ENCODE data around the gene AQP9.

AQP9 gene

GRCh38 chr15:58179741-58180381 lies 41.7 kb downstream of the AQP9 start:
- TF ChIP-seq CTCF (IDR thresholded peaks at IDR 0.05), result no peak

DNA sequence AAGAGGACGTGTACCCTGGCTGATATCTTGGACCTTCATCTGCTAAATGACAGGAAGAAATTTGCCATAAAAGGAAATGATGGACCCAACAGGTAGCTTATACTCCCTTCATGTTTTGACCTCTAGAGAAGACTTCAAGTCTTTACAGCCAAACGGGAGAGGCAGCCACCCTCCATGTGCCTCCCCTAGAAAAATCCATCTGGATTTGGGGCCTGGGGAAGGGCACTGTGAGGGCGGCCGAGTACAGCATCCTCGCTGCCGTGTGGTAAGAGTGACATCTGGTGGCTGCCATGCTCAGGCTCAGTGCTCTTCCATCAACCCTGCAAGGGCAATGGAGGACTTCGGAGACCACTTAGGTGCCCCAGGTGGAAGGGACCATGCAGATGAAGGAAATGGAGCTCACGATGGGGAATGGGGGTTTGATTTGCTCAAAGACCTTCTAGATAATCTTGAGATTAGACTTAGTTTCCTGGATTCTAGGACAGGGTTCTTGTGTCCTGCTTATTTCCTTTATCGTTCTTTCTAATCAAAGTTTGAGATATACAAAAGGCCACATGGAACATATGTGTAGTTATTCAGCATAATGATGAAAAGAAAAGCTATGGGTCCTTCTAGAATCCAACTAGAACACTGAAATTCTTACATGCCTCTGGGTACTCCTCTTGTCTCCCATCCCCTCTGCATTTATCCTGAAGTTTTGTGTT lies 44.4 kb downstream of the AQP9 start:
- peak; percentile 91 for TF ChIP-seq CTCF (IDR thresholded peaks at IDR 0.05)

GRCh38 chr15:58185439-58185838 lies 47.3 kb downstream of the AQP9 start:
- TF ChIP-seq CTCF (IDR thresholded peaks at IDR 0.05), result no peak

GRCh38 chr15:58189148-58189811 lies 51.1 kb downstream of the AQP9 start:
- TF ChIP-seq CTCF (IDR thresholded peaks at IDR 0.05), result no peak

- TF ChIP-seq CTCF (IDR thresholded peaks at IDR 0.05), result no peak
Measured at GRCh38 chr15:58190419-58190818, 52.2 kb downstream of the AQP9 start.

DNA sequence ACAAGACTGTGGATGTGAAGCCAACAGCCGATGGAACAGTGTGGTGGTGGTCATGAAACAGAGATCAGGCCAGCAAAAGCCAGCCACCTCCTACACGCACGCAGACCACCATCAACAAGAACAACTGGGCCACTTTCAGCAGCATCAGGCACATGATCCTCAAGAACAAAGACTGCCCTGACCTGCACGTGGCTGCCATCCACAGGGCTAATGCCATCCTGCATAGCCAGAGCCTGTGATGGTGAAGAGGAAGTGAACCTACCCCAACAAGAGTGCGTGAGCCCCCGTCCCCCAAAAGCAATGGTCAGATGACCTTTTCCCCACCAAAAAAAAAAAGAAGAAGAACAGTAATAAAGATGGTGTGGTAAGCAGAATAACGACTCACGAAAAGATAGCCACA lies 62.6 kb downstream of the AQP9 start:
- no peak for TF ChIP-seq CTCF (IDR thresholded peaks at IDR 0.05)

- TF ChIP-seq CTCF (IDR thresholded peaks at IDR 0.05), result no peak
Measured at GRCh38 chr15:58201516-58201915, 63.3 kb downstream of the AQP9 start.

All from LNCAP (cell line).